ENCODE results near the gene SLC18B1. TPM values are rescaled to one million over a fixed set of nuclear protein-coding genes. Genes with fewer than 3 reads are reported as not detected.

Gene SLC18B1
- total and polyA plus RNA-seq, 2 of the 8 experiments (the other 6 are each of a cell fraction or from before 2014, with no cell fraction given) = 17.2 to 23.4 TPM

DNA sequence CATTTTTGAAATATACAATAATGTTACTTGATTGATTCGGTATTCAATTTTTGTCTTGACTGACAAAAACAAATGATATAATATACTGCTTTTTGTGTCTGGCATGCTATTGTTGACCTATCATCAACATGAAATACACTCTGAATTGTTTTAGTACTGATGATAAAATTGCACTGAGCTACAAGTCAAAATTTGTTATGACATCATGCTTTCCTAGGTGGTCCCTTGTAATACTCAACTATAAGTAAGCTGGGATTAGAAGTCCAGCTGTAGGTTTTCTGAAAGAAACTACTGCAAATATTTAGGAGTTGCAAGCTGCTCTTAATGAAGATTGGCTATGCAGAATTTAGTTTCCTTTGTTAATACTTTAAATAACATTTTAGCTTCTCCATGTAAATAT, 32.9 kb downstream of the SLC18B1 start (continued):
- TF ChIP-seq, protein P1, sequence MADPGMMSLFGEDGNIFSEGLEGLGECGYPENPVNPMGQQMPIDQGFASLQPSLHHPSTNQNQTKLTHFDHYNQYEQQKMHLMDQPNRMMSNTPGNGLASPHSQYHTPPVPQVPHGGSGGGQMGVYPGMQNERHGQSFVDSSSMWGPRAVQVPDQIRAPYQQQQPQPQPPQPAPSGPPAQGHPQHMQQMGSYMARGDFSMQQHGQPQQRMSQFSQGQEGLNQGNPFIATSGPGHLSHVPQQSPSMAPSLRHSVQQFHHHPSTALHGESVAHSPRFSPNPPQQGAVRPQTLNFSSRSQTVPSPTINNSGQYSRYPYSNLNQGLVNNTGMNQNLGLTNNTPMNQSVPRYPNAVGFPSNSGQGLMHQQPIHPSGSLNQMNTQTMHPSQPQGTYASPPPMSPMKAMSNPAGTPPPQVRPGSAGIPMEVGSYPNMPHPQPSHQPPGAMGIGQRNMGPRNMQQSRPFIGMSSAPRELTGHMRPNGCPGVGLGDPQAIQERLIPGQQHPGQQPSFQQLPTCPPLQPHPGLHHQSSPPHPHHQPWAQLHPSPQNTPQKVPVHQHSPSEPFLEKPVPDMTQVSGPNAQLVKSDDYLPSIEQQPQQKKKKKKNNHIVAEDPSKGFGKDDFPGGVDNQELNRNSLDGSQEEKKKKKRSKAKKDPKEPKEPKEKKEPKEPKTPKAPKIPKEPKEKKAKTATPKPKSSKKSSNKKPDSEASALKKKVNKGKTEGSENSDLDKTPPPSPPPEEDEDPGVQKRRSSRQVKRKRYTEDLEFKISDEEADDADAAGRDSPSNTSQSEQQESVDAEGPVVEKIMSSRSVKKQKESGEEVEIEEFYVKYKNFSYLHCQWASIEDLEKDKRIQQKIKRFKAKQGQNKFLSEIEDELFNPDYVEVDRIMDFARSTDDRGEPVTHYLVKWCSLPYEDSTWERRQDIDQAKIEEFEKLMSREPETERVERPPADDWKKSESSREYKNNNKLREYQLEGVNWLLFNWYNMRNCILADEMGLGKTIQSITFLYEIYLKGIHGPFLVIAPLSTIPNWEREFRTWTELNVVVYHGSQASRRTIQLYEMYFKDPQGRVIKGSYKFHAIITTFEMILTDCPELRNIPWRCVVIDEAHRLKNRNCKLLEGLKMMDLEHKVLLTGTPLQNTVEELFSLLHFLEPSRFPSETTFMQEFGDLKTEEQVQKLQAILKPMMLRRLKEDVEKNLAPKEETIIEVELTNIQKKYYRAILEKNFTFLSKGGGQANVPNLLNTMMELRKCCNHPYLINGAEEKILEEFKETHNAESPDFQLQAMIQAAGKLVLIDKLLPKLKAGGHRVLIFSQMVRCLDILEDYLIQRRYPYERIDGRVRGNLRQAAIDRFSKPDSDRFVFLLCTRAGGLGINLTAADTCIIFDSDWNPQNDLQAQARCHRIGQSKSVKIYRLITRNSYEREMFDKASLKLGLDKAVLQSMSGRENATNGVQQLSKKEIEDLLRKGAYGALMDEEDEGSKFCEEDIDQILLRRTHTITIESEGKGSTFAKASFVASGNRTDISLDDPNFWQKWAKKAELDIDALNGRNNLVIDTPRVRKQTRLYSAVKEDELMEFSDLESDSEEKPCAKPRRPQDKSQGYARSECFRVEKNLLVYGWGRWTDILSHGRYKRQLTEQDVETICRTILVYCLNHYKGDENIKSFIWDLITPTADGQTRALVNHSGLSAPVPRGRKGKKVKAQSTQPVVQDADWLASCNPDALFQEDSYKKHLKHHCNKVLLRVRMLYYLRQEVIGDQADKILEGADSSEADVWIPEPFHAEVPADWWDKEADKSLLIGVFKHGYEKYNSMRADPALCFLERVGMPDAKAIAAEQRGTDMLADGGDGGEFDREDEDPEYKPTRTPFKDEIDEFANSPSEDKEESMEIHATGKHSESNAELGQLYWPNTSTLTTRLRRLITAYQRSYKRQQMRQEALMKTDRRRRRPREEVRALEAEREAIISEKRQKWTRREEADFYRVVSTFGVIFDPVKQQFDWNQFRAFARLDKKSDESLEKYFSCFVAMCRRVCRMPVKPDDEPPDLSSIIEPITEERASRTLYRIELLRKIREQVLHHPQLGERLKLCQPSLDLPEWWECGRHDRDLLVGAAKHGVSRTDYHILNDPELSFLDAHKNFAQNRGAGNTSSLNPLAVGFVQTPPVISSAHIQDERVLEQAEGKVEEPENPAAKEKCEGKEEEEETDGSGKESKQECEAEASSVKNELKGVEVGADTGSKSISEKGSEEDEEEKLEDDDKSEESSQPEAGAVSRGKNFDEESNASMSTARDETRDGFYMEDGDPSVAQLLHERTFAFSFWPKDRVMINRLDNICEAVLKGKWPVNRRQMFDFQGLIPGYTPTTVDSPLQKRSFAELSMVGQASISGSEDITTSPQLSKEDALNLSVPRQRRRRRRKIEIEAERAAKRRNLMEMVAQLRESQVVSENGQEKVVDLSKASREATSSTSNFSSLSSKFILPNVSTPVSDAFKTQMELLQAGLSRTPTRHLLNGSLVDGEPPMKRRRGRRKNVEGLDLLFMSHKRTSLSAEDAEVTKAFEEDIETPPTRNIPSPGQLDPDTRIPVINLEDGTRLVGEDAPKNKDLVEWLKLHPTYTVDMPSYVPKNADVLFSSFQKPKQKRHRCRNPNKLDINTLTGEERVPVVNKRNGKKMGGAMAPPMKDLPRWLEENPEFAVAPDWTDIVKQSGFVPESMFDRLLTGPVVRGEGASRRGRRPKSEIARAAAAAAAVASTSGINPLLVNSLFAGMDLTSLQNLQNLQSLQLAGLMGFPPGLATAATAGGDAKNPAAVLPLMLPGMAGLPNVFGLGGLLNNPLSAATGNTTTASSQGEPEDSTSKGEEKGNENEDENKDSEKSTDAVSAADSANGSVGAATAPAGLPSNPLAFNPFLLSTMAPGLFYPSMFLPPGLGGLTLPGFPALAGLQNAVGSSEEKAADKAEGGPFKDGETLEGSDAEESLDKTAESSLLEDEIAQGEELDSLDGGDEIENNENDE (IDR thresholded peaks at IDR 0.05; ENCODE audit: insufficient replicate concordance, low read length) = no peak

Data from H1 (cell line).